SK-N-SH (cell line): ENCODE results near the gene BFSP2. TPM values are rescaled to one million over a fixed set of nuclear protein-coding genes. Genes with fewer than 3 reads are reported as not detected.

Experiments used
- CTCF ChIA-PET: fragments of 300-600, 350-600 bp; formaldehyde crosslinking; extraction: SDS; loops from one replicate; lab custom pipeline; 2021; lab: Yijun Ruan, JAX
- POLR2A ChIA-PET: fragments of 350-600 bp; sonication (Branson Sonifier 250); formaldehyde crosslinking; extraction: SDS; loops from one replicate; lab custom pipeline; 2020; ENCODE audit warnings: antibody characterized with exemption, inconsistent platforms; lab: Yijun Ruan, JAX
- DNase-seq: peaks from one replicate; pipeline ENCODE4 v3.0.0; 2012
- H2AFZ ChIP-seq: fragments of 200-600 bp; sonication (generic); 2 replicates; pipeline ENCODE4 v1.8.1; 2016; ENCODE audit warnings: antibody characterized with exemption, mild to moderate bottlenecking, low read depth
- H3F3A ChIP-seq: fragments of 200-600 bp; sonication (generic); replicated peaks from 2 replicates; pipeline ENCODE3; 2016; ENCODE audit warnings: antibody characterized with exemption, mild to moderate bottlenecking; ENCODE audit not compliant: insufficient read depth
- H3K27ac ChIP-seq, 2 experiments: fragments of 200-500 bp in 1 of 2; fragments of 200-600 bp in 1 of 2; sonication (Bioruptor generic) in 1 of 2; sonication (generic), shearing (Covaris generic) in 1 of 2; 2 replicates each; pipeline versions ENCODE4 v1.5.1 to v1.6.1; 2014 to 2016; ENCODE audit warnings: low read depth in 2 of 2, inconsistent platforms in 1 of 2, low read length in 1 of 2, mild to moderate bottlenecking in 1 of 2, mixed read lengths in 1 of 2
- H3K27me3 ChIP-seq: fragments of 200-600 bp; sonication (generic), shearing (Covaris generic); 2 replicates; pipeline ENCODE4 v1.6.1; 2016; ENCODE audit warnings: mixed run types; ENCODE audit not compliant: insufficient read depth
- H3K36me3 ChIP-seq, 2 experiments: fragments of 200-500 bp in 1 of 2; fragments of 200-600 bp in 1 of 2; sonication (Bioruptor generic) in 1 of 2; sonication (generic) in 1 of 2; replicated peaks in 1 of 2; 2 replicates each; pipeline versions ENCODE3 to v1.5.1; 2014 to 2016; ENCODE audit warnings: low read length in 1 of 2, mild to moderate bottlenecking in 1 of 2; ENCODE audit not compliant: insufficient read depth in 2 of 2, control insufficient read depth in 1 of 2
- H3K4me1 ChIP-seq, 2 experiments: fragments of 200-500 bp in 1 of 2; fragments of 200-600 bp in 1 of 2; sonication (Bioruptor generic) in 1 of 2; sonication (generic), shearing (Covaris generic) in 1 of 2; 2 replicates each; pipeline versions ENCODE4 v1.5.1 to v1.6.1; 2014 to 2016; ENCODE audit warnings: low read depth in 1 of 2, low read length in 1 of 2, mixed run types in 1 of 2; ENCODE audit not compliant: insufficient read depth in 2 of 2, control insufficient read depth in 1 of 2
- H3K4me2 ChIP-seq: fragments of 200-600 bp; sonication (generic), shearing (Covaris generic); 2 replicates; pipeline ENCODE4 v1.6.1; 2017; ENCODE audit warnings: mixed run types
- H3K4me3 ChIP-seq, 2 experiments: fragments of 200-500 bp in 1 of 2; fragments of 200-600 bp in 1 of 2; sonication (Bioruptor generic) in 1 of 2; sonication (generic), shearing (Covaris generic) in 1 of 2; 2 replicates each; pipeline versions ENCODE4 v1.5.1 to v1.8.1; 2014 to 2016; ENCODE audit warnings: low read depth in 2 of 2, inconsistent platforms in 1 of 2, low read length in 1 of 2, mild to moderate bottlenecking in 1 of 2, mixed read lengths in 1 of 2, moderate library complexity in 1 of 2
- H3K79me2 ChIP-seq: fragments of 200-600 bp; sonication (generic); 2 replicates; pipeline ENCODE4 v1.8.1; 2017; ENCODE audit warnings: mild to moderate bottlenecking; ENCODE audit not compliant: insufficient read depth
- H3K9ac ChIP-seq: fragments of 200-600 bp; sonication (generic); 2 replicates; pipeline ENCODE4 v1.6.1; 2017; ENCODE audit warnings: mixed run types
- H3K9me2 ChIP-seq: fragments of 200-600 bp; sonication (generic); 2 replicates; pipeline ENCODE4 v1.6.1; 2017; ENCODE audit warnings: mixed run types
- H3K9me3 ChIP-seq: fragments of 200-600 bp; sonication (generic); 2 replicates; pipeline ENCODE4 v1.6.1; 2017; ENCODE audit warnings: mixed run types, mild to moderate bottlenecking, moderate library complexity
- H4K20me1 ChIP-seq: fragments of 200-600 bp; sonication (generic); 2 replicates; pipeline ENCODE4 v1.6.1; 2017; ENCODE audit warnings: mild to moderate bottlenecking, mixed run types; ENCODE audit not compliant: insufficient read depth
- CTCF ChIP-seq: fragments of 200-600 bp; sonication (generic); IDR thresholded peaks from 2 replicates; pipeline ENCODE4 v1.6.1; 2017; ENCODE audit warnings: antibody characterized with exemption, mild to moderate bottlenecking, moderate library complexity
- ELF1 ChIP-seq: IDR thresholded peaks from 2 replicates; pipeline ENCODE4 v1.4.0; 2012
- EP300 ChIP-seq, 2 experiments: IDR thresholded peaks; 2 replicates each; pipeline versions ENCODE4 v1.4.0 to v1.6.1; 2012; ENCODE audit warnings: borderline replicate concordance in 1 of 2, low read depth in 1 of 2, low read length in 1 of 2
- EZH2phosphoT487 ChIP-seq: fragments of 200-600 bp; sonication (generic); IDR thresholded peaks from 2 replicates; pipeline ENCODE4 v1.6.1; 2017; ENCODE audit warnings: low read depth, mixed run types, mild to moderate bottlenecking, antibody characterized with exemption, moderate library complexity, borderline replicate concordance
- GABPA ChIP-seq: IDR thresholded peaks from 2 replicates; pipeline ENCODE4 v1.4.0; 2012; ENCODE audit warnings: low read depth, mild to moderate bottlenecking
- GATA2 ChIP-seq: sonication (generic); formaldehyde crosslinking; IDR thresholded peaks from 2 replicates; pipeline ENCODE4 v1.5.0; 2020; ENCODE audit warnings: mild to moderate bottlenecking, missing genetic modification reagents
- JUND ChIP-seq: IDR thresholded peaks from 2 replicates; pipeline ENCODE4 v1.4.0; 2012
- MXI1 ChIP-seq: IDR thresholded peaks from 2 replicates; pipeline ENCODE4 v1.6.1; 2012; ENCODE audit warnings: mild to moderate bottlenecking, low read depth, low read length, improper control_type of control experiment
- NFIC ChIP-seq: IDR thresholded peaks from 2 replicates; pipeline ENCODE4 v1.4.0; 2012; ENCODE audit warnings: borderline replicate concordance
- NRF1 ChIP-seq: IDR thresholded peaks from 2 replicates; pipeline ENCODE4 v1.6.1; 2012; ENCODE audit warnings: low read depth, mild to moderate bottlenecking, low read length
- POLR2AphosphoS5 ChIP-seq: IDR thresholded peaks from 2 replicates; pipeline ENCODE4 v1.6.1; 2012; ENCODE audit warnings: low read depth, low read length
- RAD21 ChIP-seq: IDR thresholded peaks from 2 replicates; pipeline ENCODE4 v1.6.1; 2012; ENCODE audit warnings: mild to moderate bottlenecking, low read length
- RFX5 ChIP-seq: IDR thresholded peaks from 2 replicates; pipeline ENCODE4 v1.6.1; 2012; ENCODE audit warnings: mild to moderate bottlenecking, improper control_type of control experiment, low read length
- RXRA ChIP-seq: IDR thresholded peaks from 2 replicates; pipeline ENCODE4 v1.4.0; 2012; ENCODE audit warnings: low read depth, mild to moderate bottlenecking, borderline replicate concordance
- SIN3A ChIP-seq: IDR thresholded peaks from 2 replicates; pipeline ENCODE4 v1.6.1; 2012; ENCODE audit warnings: low read depth, mild to moderate bottlenecking, low read length, moderate library complexity, borderline replicate concordance
- SMC3 ChIP-seq: IDR thresholded peaks from 2 replicates; pipeline ENCODE4 v1.6.1; 2012; ENCODE audit warnings: low read depth, low read length, improper control_type of control experiment
- USF2 ChIP-seq: fragments of 150-350 bp; IDR thresholded peaks from 2 replicates; pipeline ENCODE4 v1.6.1; 2017; ENCODE audit warnings: antibody characterized with exemption, low read length, low read depth, borderline replicate concordance
- YY1 ChIP-seq: IDR thresholded peaks from 2 replicates; pipeline ENCODE4 v1.4.0; 2012; ENCODE audit warnings: low read depth, mild to moderate bottlenecking
- WGBS: methylation state at CpG from one replicate; pipeline ENCODE4 v1.1.6; 2017; ENCODE audit warnings: low lambda C conversion rate; 5-methylcytosine and 5-hydroxymethylcytosine counted together
- polyA plus RNA-seq, 3 experiments: library from polyadenylated mRNA; depleted of rRNA; stranded (reverse); fragments of >200 nt; gene quantifications; 2 replicates each; pipeline ENCODE4 v1.2.3, GENCODE V29; 2012

Gene BFSP2
- polyA plus RNA-seq, 1 of the 3 experiments (the other 2 are of a cell fraction): not detected

GRCh38 chr3:133492159-133492741 is 92.4 kb downstream of the BFSP2 start:
- Histone ChIP-seq H2AFZ (no peak overlapping the region), H3K4me2 (no peak overlapping the region), H3K27me3 (no peaks in the 10 kb centered on the region), H3K9me2 (no peaks in the 10 kb centered on the region), H3K9ac (no peak overlapping the region), H3K4me1 (peaks cover 0 to 6% of the 10 kb centered on the region in 2 experiments; a peak in 1 of 4 replicates)
- POLR2A ChIA-PET: no interaction called here
- TF ChIP-seq YY1 (no peak), RXRA (no peak), RFX5 (no peak), USF2 (no peak), GABPA (no peak), SMC3 (no peak), CTCF (no peak), GATA2 (CRISPR knock-in tag) (no peak), ELF1 (no peak), NRF1 (no peak), EP300 (IDR thresholded peaks at IDR 0.05; ENCODE audit: borderline replicate concordance in 1 of 2, low read depth in 1 of 2, low read length in 1 of 2) (no peak), RAD21 (no peak), SIN3A (no peak), JUND (no peak), MXI1 (no peak), POLR2AphosphoS5 (no peak), NFIC (no peak), EZH2phosphoT487 (no peak)
- TF ChIP-seq, all 33 proteins: peak for 0
- no peaks in the 10 kb centered on the region for H3F3A ChIP-seq
- WGBS: 48% methylated on average over 5 of the region's 6 CpGs
- DNase-seq: no peak
- no peaks in the 10 kb centered on the region for H3K36me3 ChIP-seq
- H3K27ac ChIP-seq: no peak overlapping the region
- H3K79me2 ChIP-seq: no peaks in the 10 kb centered on the region
- CTCF ChIA-PET: no interaction called here
- no peaks in the 10 kb centered on the region for H4K20me1 ChIP-seq
- no peak overlapping the region for H3K4me3 ChIP-seq
- H3K9me3 ChIP-seq: no peaks in the 10 kb centered on the region
